ENCODE data around the gene MEX3C. TPM values are rescaled to one million over a fixed set of nuclear protein-coding genes. Genes with fewer than 3 reads are reported as not detected.

MEX3C gene
- total RNA-seq, 6 experiments from 2014 or later: 31.2 to 39.3 (median 35.6) TPM

DNA sequence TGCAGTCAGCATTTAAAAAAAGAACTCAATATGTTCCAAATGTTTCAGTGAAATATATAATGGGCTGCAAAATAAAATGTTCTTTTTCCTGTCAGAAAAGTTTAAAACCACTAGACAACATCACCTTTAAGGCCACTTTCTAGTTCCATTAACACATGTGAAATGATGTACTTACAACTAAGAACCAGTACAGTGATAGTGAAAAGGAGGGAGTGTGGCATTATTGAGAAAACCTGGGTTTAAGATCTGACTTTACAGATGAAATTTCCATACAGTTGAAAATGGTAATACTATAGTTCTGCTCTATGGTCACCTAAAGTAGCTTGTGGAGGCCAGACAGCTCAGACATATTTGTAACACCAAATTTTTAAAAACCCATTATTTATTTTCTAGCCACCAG, 14.7 kb downstream of the MEX3C start:
- H3K27ac Mint-ChIP-seq: no peak overlapping the region
- H3K36me3 Mint-ChIP-seq (ENCODE audit: low read depth): no peaks in the 10 kb centered on the region; the same call in 1 of the 2 replicates
- no peaks in the 10 kb centered on the region for H3K27me3 Mint-ChIP-seq (ENCODE audit: insufficient read depth)
- DNase-seq: no peak
- TF ChIP-seq CTCF (IDR thresholded peaks at IDR 0.05): no peak
- no peaks in the 10 kb centered on the region for H3K9me3 Mint-ChIP-seq
- peaks cover 14% of the 10 kb centered on the region for H3K4me1 Mint-ChIP-seq (ENCODE audit: low read depth)
- H3K4me3 Mint-ChIP-seq: no peak overlapping the region

- H3K9me3 Mint-ChIP-seq: no peaks in the 10 kb centered on the region
- H3K27me3 Mint-ChIP-seq (ENCODE audit: insufficient read depth): no peaks in the 10 kb centered on the region; the same call in 1 of the 2 replicates
- DNase-seq: no peak
- H3K4me1 Mint-ChIP-seq (ENCODE audit: low read depth): no peaks in the 10 kb centered on the region
- H3K4me3 Mint-ChIP-seq: no peak overlapping the region
- H3K36me3 Mint-ChIP-seq (ENCODE audit: low read depth): peaks cover 6% of the 10 kb centered on the region
- H3K27ac Mint-ChIP-seq: no peak overlapping the region
- no peak for TF ChIP-seq CTCF (IDR thresholded peaks at IDR 0.05)
Measured at GRCh38 chr18:51171625-51172259, 25.7 kb downstream of the MEX3C start.

DNA sequence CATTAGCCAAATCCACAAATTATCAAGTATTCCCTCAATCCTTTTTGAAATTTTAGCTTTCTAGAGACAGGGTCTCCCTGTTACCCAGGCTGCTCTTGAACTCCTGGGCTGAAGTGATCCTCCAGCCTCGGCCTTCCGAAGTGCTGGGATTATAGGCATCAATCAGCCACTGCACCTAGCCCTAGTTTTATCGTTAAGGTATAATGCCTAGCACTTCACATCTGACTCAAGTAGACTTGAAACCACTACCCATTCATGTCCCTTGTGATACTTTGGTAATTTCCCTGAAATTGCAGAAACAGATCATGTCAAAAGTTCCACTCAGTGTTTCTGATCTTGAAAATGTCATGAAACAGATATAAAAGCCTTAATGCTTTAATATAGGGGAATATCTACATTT, 26.3 kb downstream of the MEX3C start:
- H3K27me3 Mint-ChIP-seq (ENCODE audit: insufficient read depth): no peaks in the 10 kb centered on the region; the same call in 1 of the 2 replicates
- no peaks in the 10 kb centered on the region for H3K4me1 Mint-ChIP-seq (ENCODE audit: low read depth)
- no peak overlapping the region for H3K4me3 Mint-ChIP-seq
- DNase-seq: no peak
- H3K27ac Mint-ChIP-seq: no peak overlapping the region
- no peak for TF ChIP-seq CTCF (IDR thresholded peaks at IDR 0.05)
- peaks cover 1% of the 10 kb centered on the region for H3K36me3 Mint-ChIP-seq (ENCODE audit: low read depth)
- H3K9me3 Mint-ChIP-seq: no peaks in the 10 kb centered on the region

GRCh38 chr18:51170664-51171063, 26.8 kb downstream of the MEX3C start:
- H3K9me3 Mint-ChIP-seq: no peaks in the 10 kb centered on the region
- no peak overlapping the region for H3K27ac Mint-ChIP-seq
- TF ChIP-seq CTCF (IDR thresholded peaks at IDR 0.05): no peak
- no peak for DNase-seq
- H3K27me3 Mint-ChIP-seq (ENCODE audit: insufficient read depth): no peaks in the 10 kb centered on the region; the same call in 1 of the 2 replicates
- H3K4me1 Mint-ChIP-seq (ENCODE audit: low read depth): no peaks in the 10 kb centered on the region
- no peak overlapping the region for H3K4me3 Mint-ChIP-seq
- H3K36me3 Mint-ChIP-seq (ENCODE audit: low read depth): no peaks in the 10 kb centered on the region

DNA sequence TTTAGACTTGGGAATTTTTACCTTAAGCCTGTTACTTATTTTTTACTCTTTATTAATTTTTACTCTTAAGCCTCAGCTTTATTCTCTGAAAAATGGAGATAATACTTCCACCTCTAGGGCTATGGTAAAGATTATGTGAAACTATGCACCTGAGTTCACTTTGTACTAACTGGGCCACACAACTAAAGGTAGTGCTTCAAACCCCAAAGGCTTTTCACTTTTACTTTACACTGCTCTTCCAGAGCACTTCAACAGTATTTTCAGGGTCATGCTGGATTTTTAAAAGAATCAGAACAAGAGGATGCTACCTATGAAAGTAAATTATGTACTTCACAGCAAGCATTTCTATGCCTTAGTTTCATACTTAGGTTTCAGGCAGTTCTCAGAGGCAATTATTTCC, 27.8 kb downstream of the MEX3C start:
- no peak for DNase-seq
- Mint-ChIP-seq H3K9me3 (no peaks in the 10 kb centered on the region), H3K4me3 (no peak overlapping the region), H3K27ac (no peak overlapping the region), H3K4me1 (ENCODE audit: low read depth) (no peaks in the 10 kb centered on the region), H3K27me3 (ENCODE audit: insufficient read depth) (no peaks in the 10 kb centered on the region; the same call in none of the 2 replicates), H3K36me3 (ENCODE audit: low read depth) (no peaks in the 10 kb centered on the region)
- TF ChIP-seq CTCF (IDR thresholded peaks at IDR 0.05): no peak
